ENCODE measurements around the gene MIA.

DNA sequence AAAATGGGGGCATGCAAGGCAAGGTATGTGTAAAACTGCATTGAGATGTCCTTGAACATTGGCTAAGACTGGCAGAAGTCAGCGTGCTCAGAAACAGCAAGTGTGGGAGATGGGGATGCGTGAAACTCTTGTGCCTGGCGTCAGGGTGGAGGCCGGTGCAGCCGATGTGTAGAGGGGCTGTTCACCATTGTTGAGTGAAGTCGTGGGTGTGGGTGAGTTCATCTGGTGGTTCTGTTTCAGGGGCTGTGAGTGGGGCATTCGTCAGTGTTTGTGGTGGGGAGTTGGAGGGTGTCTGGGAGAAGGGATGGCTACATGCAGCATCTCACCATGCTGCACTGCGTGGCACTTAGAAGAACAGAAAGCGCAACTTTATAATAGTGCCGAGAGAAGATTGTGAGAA, 11.4 kb upstream of the MIA start:
- TF ChIP-seq, protein P1, sequence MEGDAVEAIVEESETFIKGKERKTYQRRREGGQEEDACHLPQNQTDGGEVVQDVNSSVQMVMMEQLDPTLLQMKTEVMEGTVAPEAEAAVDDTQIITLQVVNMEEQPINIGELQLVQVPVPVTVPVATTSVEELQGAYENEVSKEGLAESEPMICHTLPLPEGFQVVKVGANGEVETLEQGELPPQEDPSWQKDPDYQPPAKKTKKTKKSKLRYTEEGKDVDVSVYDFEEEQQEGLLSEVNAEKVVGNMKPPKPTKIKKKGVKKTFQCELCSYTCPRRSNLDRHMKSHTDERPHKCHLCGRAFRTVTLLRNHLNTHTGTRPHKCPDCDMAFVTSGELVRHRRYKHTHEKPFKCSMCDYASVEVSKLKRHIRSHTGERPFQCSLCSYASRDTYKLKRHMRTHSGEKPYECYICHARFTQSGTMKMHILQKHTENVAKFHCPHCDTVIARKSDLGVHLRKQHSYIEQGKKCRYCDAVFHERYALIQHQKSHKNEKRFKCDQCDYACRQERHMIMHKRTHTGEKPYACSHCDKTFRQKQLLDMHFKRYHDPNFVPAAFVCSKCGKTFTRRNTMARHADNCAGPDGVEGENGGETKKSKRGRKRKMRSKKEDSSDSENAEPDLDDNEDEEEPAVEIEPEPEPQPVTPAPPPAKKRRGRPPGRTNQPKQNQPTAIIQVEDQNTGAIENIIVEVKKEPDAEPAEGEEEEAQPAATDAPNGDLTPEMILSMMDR (IDR thresholded peaks at IDR 0.05) = no peak
- no peak for TF ChIP-seq POLR2A (IDR thresholded peaks at IDR 0.05)
